ENCODE results near the gene MASP1.

DNA sequence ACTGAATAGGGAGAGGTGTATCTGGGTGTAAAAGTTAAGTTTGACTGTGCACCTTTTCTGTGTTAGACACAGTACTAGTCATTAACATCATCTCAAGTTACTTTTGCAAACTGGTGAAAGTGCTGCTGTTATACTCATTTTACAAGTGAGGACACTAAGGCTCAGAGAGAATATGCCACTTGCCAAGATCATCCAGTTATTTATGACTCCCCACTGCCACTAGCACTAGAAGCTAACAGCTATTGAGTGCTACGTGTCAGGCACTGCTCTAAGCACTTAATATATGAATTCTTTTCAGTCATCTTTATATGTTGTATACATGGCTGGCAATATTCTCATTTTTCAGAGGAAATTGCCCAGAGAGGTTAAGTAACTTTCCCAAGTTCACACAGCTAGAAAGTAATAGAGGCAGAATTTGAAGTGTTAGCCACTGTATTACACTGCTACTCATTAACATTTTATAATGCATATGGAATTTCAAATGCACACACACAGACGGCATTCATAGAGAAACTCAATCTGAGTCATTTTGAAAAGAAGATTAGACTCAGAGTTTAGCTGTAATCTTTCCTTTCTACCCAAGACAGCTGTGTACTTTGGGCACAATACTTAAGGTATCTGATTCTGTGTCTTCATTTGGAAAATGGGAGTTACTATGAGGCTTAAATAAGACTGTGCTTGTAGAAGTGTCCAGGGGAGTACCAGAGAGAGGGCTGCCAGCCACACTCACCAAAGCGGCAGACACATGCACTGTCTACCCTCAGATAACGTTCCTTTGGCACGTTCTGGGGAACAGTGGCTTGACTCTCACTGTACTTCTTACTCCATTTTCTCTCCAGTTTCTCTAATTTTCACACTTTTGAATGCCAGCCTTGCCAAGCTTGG, 1.3 kb upstream of the MASP1 start:
- TF ChIP-seq CTCF (IDR thresholded peaks at IDR 0.05): no peak
- TF ChIP-seq POLR2AphosphoS5 (IDR thresholded peaks at IDR 0.05; ENCODE audit: low read depth, low read length): no peak
- TF ChIP-seq, protein P1, sequence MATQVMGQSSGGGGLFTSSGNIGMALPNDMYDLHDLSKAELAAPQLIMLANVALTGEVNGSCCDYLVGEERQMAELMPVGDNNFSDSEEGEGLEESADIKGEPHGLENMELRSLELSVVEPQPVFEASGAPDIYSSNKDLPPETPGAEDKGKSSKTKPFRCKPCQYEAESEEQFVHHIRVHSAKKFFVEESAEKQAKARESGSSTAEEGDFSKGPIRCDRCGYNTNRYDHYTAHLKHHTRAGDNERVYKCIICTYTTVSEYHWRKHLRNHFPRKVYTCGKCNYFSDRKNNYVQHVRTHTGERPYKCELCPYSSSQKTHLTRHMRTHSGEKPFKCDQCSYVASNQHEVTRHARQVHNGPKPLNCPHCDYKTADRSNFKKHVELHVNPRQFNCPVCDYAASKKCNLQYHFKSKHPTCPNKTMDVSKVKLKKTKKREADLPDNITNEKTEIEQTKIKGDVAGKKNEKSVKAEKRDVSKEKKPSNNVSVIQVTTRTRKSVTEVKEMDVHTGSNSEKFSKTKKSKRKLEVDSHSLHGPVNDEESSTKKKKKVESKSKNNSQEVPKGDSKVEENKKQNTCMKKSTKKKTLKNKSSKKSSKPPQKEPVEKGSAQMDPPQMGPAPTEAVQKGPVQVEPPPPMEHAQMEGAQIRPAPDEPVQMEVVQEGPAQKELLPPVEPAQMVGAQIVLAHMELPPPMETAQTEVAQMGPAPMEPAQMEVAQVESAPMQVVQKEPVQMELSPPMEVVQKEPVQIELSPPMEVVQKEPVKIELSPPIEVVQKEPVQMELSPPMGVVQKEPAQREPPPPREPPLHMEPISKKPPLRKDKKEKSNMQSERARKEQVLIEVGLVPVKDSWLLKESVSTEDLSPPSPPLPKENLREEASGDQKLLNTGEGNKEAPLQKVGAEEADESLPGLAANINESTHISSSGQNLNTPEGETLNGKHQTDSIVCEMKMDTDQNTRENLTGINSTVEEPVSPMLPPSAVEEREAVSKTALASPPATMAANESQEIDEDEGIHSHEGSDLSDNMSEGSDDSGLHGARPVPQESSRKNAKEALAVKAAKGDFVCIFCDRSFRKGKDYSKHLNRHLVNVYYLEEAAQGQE (IDR thresholded peaks at IDR 0.05; ENCODE audit: insufficient read depth in 1 of 2, low read depth in 2 of 2, low read length in 1 of 2): no peak
- no peak for TF ChIP-seq TCF7L2 (IDR thresholded peaks at IDR 0.05; ENCODE audit: low read depth, low read length)
